GM20000 (cell line): ENCODE measurements around the gene XPR1.

Experiments used
- DNase-seq: peaks from one replicate; pipeline ENCODE4 v3.0.0; 2012; ENCODE audit warnings: low spot score
- CTCF ChIP-seq: IDR thresholded peaks from 2 replicates; pipeline ENCODE4 v1.5.1; 2012; ENCODE audit warnings: mild to moderate bottlenecking, control low read depth; ENCODE audit errors: extremely low read depth, missing control alignments

XPR1 gene

GRCh38 chr1:180594723-180595122 is 37.1 kb upstream of the XPR1 start:
- no peak for TF ChIP-seq CTCF
- no peak for DNase-seq

GRCh38 chr1:180595966-180596365 is 35.9 kb upstream of the XPR1 start:
- no peak for DNase-seq
- TF ChIP-seq CTCF: no peak

GRCh38 chr1:180597520-180597919 is 34.3 kb upstream of the XPR1 start:
- TF ChIP-seq CTCF: no peak
- no peak for DNase-seq

- no peak for DNase-seq
- no peak for TF ChIP-seq CTCF
Measured at GRCh38 chr1:180598333-180598974, 33.4 kb upstream of the XPR1 start.

- no peak for TF ChIP-seq CTCF
- DNase-seq: no peak
Measured at GRCh38 chr1:180600343-180600742, 31.5 kb upstream of the XPR1 start.

- no peak for TF ChIP-seq CTCF
- no peak for DNase-seq
Measured at GRCh38 chr1:180601512-180601911, 30.3 kb upstream of the XPR1 start.

GRCh38 chr1:180603223-180603849 is 28.5 kb upstream of the XPR1 start:
- TF ChIP-seq CTCF: no peak
- DNase-seq: no peak
